Bronchial epithelial cell (primary cell): ENCODE data around the gene ADAMTS2. TPM values are rescaled to one million over a fixed set of nuclear protein-coding genes. Genes with fewer than 3 reads are reported as not detected.
A peak's percentile ranks its signal among the peaks of the same experiment; 100 is the strongest.

Experiments
- DNase-seq: peaks from one replicate; pipeline ENCODE4 v3.0.0-alpha.2; 2010; ENCODE audit warnings: low read depth
- FAIRE-seq: peaks from 2 replicates; lab custom pipeline; 2011; peaks lifted over from hg19 to GRCh38; lab: Jason Lieb, UNC
- H3K27me3 ChIP-seq: 2 replicates; pipeline ENCODE4 v1.5.1; 2011; ENCODE audit warnings: low read length; ENCODE audit not compliant: control insufficient read depth, insufficient read depth
- H3K36me3 ChIP-seq: 2 replicates; pipeline ENCODE4 v1.5.1; 2011; ENCODE audit warnings: low read length; ENCODE audit not compliant: control insufficient read depth, insufficient read depth
- H3K4me3 ChIP-seq: 2 replicates; pipeline ENCODE4 v1.5.1; 2011; ENCODE audit warnings: mild to moderate bottlenecking, low read depth, low read length, control low read depth
- total RNA-seq: library from RNA; depleted of rRNA; stranded (reverse); fragments of >200 nt; gene quantifications from 2 replicates; pipeline ENCODE4 v1.2.1, GENCODE V29; 2014
- TF ChIP-seq, protein P1 (sequence below): IDR thresholded peaks from 2 replicates; pipeline ENCODE4 v1.5.1; 2011; ENCODE audit warnings: mild to moderate bottlenecking, moderate library complexity, low read length, control low read depth, inconsistent platforms; ENCODE audit not compliant: insufficient read depth, severe bottlenecking

The ADAMTS2 gene
- total RNA-seq, 1 donor from 2014 or later = 0.26 TPM

- no peak overlapping the region for H3K4me3 ChIP-seq
- FAIRE-seq (no peak), DNase-seq (no peak)
- no peaks in the 10 kb centered on the region for H3K36me3 ChIP-seq
- H3K27me3 ChIP-seq = no peaks in the 10 kb centered on the region
- TF ChIP-seq, protein P1, sequence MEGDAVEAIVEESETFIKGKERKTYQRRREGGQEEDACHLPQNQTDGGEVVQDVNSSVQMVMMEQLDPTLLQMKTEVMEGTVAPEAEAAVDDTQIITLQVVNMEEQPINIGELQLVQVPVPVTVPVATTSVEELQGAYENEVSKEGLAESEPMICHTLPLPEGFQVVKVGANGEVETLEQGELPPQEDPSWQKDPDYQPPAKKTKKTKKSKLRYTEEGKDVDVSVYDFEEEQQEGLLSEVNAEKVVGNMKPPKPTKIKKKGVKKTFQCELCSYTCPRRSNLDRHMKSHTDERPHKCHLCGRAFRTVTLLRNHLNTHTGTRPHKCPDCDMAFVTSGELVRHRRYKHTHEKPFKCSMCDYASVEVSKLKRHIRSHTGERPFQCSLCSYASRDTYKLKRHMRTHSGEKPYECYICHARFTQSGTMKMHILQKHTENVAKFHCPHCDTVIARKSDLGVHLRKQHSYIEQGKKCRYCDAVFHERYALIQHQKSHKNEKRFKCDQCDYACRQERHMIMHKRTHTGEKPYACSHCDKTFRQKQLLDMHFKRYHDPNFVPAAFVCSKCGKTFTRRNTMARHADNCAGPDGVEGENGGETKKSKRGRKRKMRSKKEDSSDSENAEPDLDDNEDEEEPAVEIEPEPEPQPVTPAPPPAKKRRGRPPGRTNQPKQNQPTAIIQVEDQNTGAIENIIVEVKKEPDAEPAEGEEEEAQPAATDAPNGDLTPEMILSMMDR = no peak
These were observed 162.7 kb downstream of the ADAMTS2 start for GRCh38 chr5:179182601-179183000.

DNA sequence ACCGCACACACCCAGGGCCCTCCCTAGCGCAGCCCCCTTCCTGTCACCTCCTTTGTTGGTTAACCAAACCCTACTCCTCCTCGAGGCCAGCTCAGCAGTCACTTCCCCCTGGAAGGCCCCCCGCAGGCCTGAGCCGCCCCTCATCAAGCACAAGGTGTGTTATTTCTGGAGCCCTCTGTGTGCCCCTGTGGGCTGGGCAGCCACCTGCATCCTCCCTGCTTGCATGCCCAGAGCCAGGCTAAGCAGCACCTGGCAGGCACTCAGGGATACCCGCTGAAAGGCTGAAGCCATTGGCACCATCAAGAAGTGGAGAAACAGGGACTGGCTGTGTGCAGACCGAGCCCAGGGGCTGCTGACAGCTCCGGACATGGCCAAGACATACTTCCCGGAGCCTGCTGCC is 163.3 kb downstream of the ADAMTS2 start:
- TF ChIP-seq, protein P1 = no peak
- no peaks in the 10 kb centered on the region for H3K27me3 ChIP-seq
- H3K4me3 ChIP-seq = no peak overlapping the region
- FAIRE-seq (no peak), DNase-seq (peak; percentile 3)
- no peaks in the 10 kb centered on the region for H3K36me3 ChIP-seq

DNA sequence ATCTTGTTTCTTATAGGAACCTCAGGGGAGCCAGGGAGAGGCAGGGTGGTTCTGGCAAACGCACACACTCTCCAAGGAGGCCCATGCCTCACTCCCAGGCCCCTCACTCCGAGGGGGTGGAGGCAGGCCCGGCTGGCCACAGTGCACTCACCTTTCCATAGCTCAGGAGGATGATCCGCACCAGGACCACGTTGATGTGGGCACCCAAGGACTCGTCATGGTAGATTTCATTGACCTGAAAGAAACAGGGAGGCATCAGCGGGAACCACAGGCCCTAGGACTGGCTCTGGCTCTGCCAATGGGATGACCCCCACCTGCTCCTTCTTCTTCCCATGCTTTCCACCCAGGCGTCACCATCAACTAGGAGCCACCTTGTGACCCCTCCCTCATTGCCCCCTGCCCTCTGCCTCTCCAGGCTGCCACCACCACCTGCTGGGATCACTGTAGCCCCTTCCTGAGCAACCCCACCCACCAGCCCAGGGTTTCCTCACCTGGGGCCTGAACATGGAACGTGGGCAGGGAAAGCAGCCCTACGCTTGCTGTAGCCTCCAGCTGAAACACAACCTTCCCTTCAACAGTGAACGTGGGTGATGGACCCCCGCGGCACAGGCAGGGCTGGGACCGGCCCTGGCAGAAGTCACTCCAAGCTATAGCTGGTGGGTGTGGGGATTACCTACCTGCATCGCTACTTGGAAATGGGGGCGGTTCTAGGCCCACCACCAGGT is 164.2 kb downstream of the ADAMTS2 start:
- Histone ChIP-seq H3K36me3 (no peaks in the 10 kb centered on the region), H3K27me3 (no peaks in the 10 kb centered on the region), H3K4me3 (no peak overlapping the region)
- FAIRE-seq (no peak), DNase-seq (no peak)
- TF ChIP-seq, protein P1 = no peak

- DNase-seq = no peak
- FAIRE-seq = peak; percentile 43
- Histone ChIP-seq H3K27me3 (no peaks in the 10 kb centered on the region), H3K4me3 (no peak overlapping the region), H3K36me3 (no peaks in the 10 kb centered on the region)
- TF ChIP-seq, protein P1 = no peak
These were observed 165.1 kb downstream of the ADAMTS2 start for GRCh38 chr5:179180061-179180610.

DNA sequence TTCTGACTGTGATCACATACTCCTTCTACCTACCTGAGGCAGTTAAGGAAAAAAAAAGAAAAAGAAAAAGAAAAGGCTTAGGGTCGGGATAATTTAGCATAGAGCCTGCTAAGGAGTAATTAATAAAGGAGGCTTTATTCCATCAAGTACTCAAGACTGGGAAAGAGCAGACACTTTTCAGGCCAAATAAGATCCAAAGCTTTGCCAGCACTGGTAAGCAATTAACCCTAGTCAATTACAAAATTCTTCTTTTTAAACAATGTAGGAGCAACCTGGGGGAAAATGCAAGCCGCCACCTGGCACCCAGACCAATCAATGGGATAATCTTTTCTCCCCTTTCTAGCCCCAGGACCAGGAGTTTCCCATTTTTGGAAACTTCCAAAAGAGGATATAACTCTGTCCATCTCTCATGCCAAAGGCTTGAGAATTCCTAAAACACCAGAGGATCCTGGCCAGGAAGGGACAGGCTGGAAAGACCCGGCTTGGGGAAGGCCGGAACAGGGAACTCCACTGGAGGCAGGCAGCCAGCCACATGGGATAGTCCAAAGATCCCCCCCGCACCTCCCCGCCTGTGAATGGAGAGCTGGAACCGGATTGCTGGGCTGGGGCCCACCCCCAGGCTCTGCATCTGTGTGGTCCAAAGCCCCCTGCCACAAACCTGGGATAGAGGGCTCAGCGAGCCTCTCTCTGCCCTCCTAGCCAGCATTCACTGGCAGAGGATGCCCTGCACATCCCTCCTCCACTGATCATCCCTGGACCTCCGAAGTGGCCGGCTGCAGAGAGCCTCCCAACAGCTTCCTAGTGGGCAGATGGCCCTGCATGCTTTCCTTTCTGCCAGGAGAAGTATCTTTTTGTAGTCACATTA is 167.3 kb downstream of the ADAMTS2 start:
- DNase-seq (no peak), FAIRE-seq (no peak)
- TF ChIP-seq, protein P1 = no peak
- Histone ChIP-seq H3K36me3 (no peaks in the 10 kb centered on the region), H3K27me3 (no peaks in the 10 kb centered on the region), H3K4me3 (no peak overlapping the region)
